CD4-positive, alpha-beta T cell (primary cell): ENCODE measurements around the gene NES. TPM values are rescaled to one million over a fixed set of nuclear protein-coding genes. Genes with fewer than 3 reads are reported as not detected.

Experiments
- ATAC-seq: fragments of 200-7000 bp; cut with Tn5 transposase; one replicate; pipeline ENCODE4 v1.10.0; 2022; ENCODE audit warnings: mild to moderate bottlenecking; ENCODE audit not compliant: poor library complexity
- CTCF ChIA-PET: fragments of 350-600 bp; sonication (Branson Sonifier 250); formaldehyde crosslinking; loops from one replicate; lab custom pipeline; 2021; ENCODE audit warnings: antibody characterized with exemption, inconsistent platforms; lab: Charles Lee
- POLR2A ChIA-PET: fragments of 350-600 bp; sonication (Branson Sonifier 250); formaldehyde crosslinking; loops from one replicate; lab custom pipeline; 2021; ENCODE audit warnings: antibody characterized with exemption, inconsistent platforms; lab: Charles Lee
- DNase-seq, 14 experiments: peaks; one replicate each; pipeline ENCODE4 v3.0.0-alpha.2; 2013 to 2020; ENCODE audit warnings: mixed read lengths in 2 of 14
- H3K27ac ChIP-seq, 2 donors: one replicate each; pipeline versions ENCODE4 v1.5.1 to v1.7.0; 2013; ENCODE audit warnings: low read length in 2 of 2, low read depth in 1 of 2, mild to moderate bottlenecking in 1 of 2
- H3K27me3 ChIP-seq, 2 experiments: 1 replicate in 1 of 2; 2 replicates in 1 of 2; pipeline versions ENCODE4 v1.6.1 to v1.7.0; 2013; ENCODE audit warnings: low read length in 2 of 2, control low read depth in 1 of 2, mild to moderate bottlenecking in 1 of 2, moderate library complexity in 1 of 2; ENCODE audit not compliant: insufficient read depth in 2 of 2, control insufficient read depth in 1 of 2
- H3K36me3 ChIP-seq: one replicate; pipeline ENCODE4 v1.6.1; 2013; ENCODE audit warnings: low read length, control low read depth; ENCODE audit not compliant: insufficient read depth
- H3K4me1 ChIP-seq: one replicate; pipeline ENCODE4 v1.6.1; 2013; ENCODE audit warnings: low read length, control low read depth; ENCODE audit not compliant: insufficient read depth
- H3K4me3 ChIP-seq: one replicate; pipeline ENCODE4 v1.5.1; 2013; ENCODE audit warnings: mild to moderate bottlenecking, low read length, moderate library complexity
- H3K9me3 ChIP-seq, 2 experiments: 1 replicate in 1 of 2; 2 replicates in 1 of 2; pipeline versions ENCODE4 v1.6.1 to v1.7.0; 2013; ENCODE audit warnings: low read length in 2 of 2, mild to moderate bottlenecking in 2 of 2, control low read depth in 1 of 2, moderate library complexity in 1 of 2; ENCODE audit not compliant: control insufficient read depth in 1 of 2, insufficient read depth in 1 of 2
- H3K27ac Mint-ChIP-seq: one replicate; pipeline ENCODE4 v1.8.0; 2020; ENCODE audit warnings: mixed read lengths
- H3K27me3 Mint-ChIP-seq: one replicate; pipeline ENCODE4 v1.8.0; 2021; ENCODE audit warnings: mixed read lengths
- H3K36me3 Mint-ChIP-seq: one replicate; pipeline ENCODE4 v1.8.0; 2021; ENCODE audit warnings: low read depth, mixed read lengths
- H3K4me1 Mint-ChIP-seq: one replicate; pipeline ENCODE4 v1.8.0; 2021; ENCODE audit warnings: low read depth, mixed read lengths
- H3K4me3 Mint-ChIP-seq: one replicate; pipeline ENCODE4 v1.8.0; 2020; ENCODE audit warnings: mild to moderate bottlenecking, mixed read lengths
- H3K9me3 Mint-ChIP-seq: one replicate; pipeline ENCODE4 v1.8.0; 2020; ENCODE audit warnings: mixed read lengths
- intact Hi-C, 2 experiments: fragments of 100-400 bp; cut with DNase I in 1 of 2; cut with micrococcal nuclease in 1 of 2; formaldehyde crosslinking; loops; one replicate each; pipeline versions ENCODE4 v1.15.1 to v1.9.0; 2023 to 2025; cut with DNase I, micrococcal nuclease
- total RNA-seq, 174 experiments: library from RNA in 2 of 174; stranded (reverse) in 2 of 174; gene quantifications; one replicate each; pipeline ENCODE4 v1.2.3 and lab custom pipeline; 2021 to 2026
- TF ChIP-seq, protein P1 (sequence below): fragments of 200-600 bp; IDR thresholded peaks from one replicate; pipeline ENCODE4 v1.8.0; 2022; ENCODE audit warnings: antibody characterized with exemption, mild to moderate bottlenecking

NES gene
- total RNA-seq, 2 experiments from 2014 or later, result not detected

DNA sequence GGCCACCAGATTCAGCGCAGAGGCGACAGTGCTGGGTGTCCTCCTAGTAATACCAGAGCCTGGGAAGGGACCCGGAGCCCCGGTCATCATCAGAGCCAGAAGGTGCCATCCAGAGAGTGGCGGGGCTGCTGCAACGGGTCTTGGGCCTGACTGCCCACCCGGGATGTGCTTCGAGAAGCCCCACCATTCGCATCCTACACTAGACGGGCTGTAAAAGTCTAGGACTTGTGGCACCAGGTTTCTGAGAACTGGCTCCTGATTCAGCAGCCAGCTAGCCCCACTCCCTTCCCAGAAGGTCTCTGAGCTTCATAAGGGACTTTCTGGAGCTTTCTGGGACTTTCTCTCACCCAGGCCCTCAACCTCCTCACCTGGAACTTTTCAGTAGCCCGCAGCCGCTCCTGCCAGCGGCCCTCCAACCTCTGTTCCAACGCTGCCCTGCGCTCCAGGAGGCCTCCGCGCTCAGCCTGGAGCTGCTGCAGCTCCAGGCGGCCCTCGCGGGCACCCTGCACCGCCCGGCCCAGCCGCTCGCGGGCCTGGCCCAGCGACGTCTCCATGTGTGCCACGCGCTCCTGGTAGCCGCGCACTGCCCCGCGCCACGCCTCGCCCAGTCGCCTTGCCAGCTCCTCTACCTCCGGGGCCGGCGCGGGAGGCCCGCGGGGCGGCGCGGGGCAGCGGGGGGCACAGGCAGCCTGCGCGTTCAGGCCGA lies 940 bp downstream of the NES start:
- ChIA-PET CTCF (interaction anchor here (1.0 to 1.4 kb wide), 3 partner anchors 13 to 50 kb away, joined by 3 to 4 read pairs (median 3); no protein-coding TSS in a partner anchor), POLR2A (no interaction called here)
- ATAC-seq (no peak), DNase-seq (no peak)
- no peaks in the 10 kb centered on the region for H3K36me3 ChIP-seq
- H3K27me3 ChIP-seq, result peaks cover 53 to 67% of the 10 kb centered on the region in 2 experiments
- Mint-ChIP-seq H3K36me3 (no peaks in the 10 kb centered on the region), H3K27ac (no peak overlapping the region), H3K27me3 (peaks cover 76% of the 10 kb centered on the region), H3K4me3 (no peak overlapping the region), H3K9me3 (no peaks in the 10 kb centered on the region), H3K4me1 (peaks cover 13% of the 10 kb centered on the region)
- no peaks in the 10 kb centered on the region for H3K9me3 ChIP-seq
- intact Hi-C loops, result loop anchor here in 1 of 2 experiments (5.0 kb wide), 1 partner anchor 49 kb away; no protein-coding TSS in a partner anchor
- no peak overlapping the region for H3K27ac ChIP-seq
- TF ChIP-seq, protein P1, sequence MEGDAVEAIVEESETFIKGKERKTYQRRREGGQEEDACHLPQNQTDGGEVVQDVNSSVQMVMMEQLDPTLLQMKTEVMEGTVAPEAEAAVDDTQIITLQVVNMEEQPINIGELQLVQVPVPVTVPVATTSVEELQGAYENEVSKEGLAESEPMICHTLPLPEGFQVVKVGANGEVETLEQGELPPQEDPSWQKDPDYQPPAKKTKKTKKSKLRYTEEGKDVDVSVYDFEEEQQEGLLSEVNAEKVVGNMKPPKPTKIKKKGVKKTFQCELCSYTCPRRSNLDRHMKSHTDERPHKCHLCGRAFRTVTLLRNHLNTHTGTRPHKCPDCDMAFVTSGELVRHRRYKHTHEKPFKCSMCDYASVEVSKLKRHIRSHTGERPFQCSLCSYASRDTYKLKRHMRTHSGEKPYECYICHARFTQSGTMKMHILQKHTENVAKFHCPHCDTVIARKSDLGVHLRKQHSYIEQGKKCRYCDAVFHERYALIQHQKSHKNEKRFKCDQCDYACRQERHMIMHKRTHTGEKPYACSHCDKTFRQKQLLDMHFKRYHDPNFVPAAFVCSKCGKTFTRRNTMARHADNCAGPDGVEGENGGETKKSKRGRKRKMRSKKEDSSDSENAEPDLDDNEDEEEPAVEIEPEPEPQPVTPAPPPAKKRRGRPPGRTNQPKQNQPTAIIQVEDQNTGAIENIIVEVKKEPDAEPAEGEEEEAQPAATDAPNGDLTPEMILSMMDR, result no peak
- no peak overlapping the region for H3K4me3 ChIP-seq
- H3K4me1 ChIP-seq, result peaks cover 14% of the 10 kb centered on the region

DNA sequence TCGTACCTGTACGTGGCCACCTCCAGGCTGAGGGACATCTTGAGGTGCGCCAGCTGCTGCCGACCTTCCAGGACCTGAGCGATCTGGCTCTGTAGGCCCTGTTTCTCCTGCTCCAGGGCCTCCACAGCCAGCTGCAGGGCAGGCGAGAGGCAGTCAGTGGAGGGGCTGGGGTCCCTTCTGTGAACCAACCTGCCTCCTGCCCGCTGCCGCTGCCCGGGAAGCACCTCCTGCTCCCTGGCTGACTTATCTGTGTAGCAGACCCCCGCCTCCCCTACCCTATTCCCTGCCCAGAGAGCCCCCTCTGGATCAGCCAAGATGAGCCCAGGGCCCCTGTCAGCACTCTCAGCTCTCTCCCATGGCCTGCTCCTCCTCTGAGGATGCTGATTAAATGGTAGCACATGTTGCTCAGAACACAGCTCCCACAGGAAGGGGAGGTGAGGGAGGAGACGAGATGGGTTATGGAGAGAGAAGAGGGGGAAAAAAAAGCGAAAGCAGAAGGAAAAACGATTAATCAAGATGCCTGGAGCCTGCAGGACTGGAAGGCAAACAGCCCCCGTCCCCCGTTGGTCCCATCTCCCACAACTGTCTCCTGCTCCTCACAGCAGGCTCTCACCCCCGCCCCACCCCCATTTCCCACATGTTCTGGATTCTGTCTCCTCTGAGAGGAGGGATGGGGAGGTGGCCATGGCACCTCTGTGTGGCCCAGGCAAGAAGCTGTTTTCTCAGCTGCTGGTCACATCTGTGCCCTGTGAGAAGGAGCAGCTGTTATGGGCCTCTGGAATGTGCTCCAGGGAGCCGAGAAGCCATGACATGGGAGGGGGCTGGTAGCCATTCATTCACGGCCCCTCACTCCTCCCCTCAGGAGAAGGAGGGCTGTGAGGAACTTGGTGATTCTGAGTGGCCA lies 1.7 kb downstream of the NES start:
- H3K4me3 Mint-ChIP-seq, result no peak overlapping the region
- CTCF ChIA-PET, result interaction anchor here (1.0 kb wide), 1 partner anchor 14 kb away, joined by 3 read pairs; no protein-coding TSS in a partner anchor
- TF ChIP-seq, protein P1, result no peak
- no peak for ATAC-seq
- H3K9me3 ChIP-seq, result no peaks in the 10 kb centered on the region
- no peak for DNase-seq
- POLR2A ChIA-PET, result no interaction called here
- no peaks in the 10 kb centered on the region for H3K36me3 Mint-ChIP-seq
- peaks cover 49 to 61% of the 10 kb centered on the region in 2 experiments for H3K27me3 ChIP-seq
- intact Hi-C loops, result loop anchor here in 1 of 2 experiments (5.0 kb wide), 1 partner anchor 48 kb away; no protein-coding TSS in a partner anchor
- H3K9me3 Mint-ChIP-seq, result no peaks in the 10 kb centered on the region
- no peak overlapping the region for H3K27ac ChIP-seq
- peaks cover 70% of the 10 kb centered on the region for H3K27me3 Mint-ChIP-seq
- peaks cover 13% of the 10 kb centered on the region for H3K4me1 Mint-ChIP-seq
- peaks cover 14% of the 10 kb centered on the region for H3K4me1 ChIP-seq
- no peaks in the 10 kb centered on the region for H3K36me3 ChIP-seq
- no peak overlapping the region for H3K4me3 ChIP-seq
- H3K27ac Mint-ChIP-seq, result no peak overlapping the region

DNA sequence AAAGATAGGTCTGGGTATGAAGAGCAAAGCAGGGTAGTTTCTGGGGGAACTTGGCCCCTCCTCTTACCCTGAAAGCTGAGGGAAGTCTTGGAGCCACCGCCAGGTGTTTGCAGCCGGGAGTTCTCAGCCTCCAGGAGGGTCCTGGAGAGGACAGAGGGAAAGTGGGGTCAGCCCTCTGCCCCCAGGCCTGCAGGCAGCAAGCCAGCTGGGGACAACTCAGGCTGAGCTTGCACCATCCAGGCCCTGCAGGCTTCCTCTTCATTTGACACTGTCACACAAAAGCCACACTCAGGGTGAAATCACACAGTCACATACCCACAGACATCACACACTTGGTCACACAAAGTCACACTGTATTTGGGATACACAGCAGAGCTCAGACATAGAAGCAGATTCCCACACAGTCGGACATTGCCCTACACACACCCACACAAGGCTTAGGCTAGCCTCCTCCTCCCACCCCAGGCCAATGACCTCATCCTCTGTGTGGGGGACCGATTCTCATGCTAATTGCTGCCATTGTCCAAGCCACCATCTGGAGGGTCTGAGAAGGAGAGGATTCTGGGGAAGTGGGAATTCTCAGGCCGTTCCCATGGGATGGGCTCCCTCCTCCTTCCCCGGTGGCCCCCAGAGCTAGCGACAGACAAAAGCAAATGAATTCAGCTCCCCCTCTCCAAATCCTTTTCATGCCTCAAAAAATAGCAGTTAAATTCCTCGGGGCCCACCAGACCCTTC lies 3.7 kb downstream of the NES start:
- intact Hi-C loops, result no loop called here
- ChIA-PET POLR2A (no interaction called here), CTCF (no interaction called here)
- H3K36me3 ChIP-seq, result no peaks in the 10 kb centered on the region
- no peak overlapping the region for H3K27ac ChIP-seq
- ATAC-seq (no peak), DNase-seq (no peak)
- H3K4me1 ChIP-seq, result peaks cover 14% of the 10 kb centered on the region
- H3K9me3 Mint-ChIP-seq, result no peaks in the 10 kb centered on the region
- H3K27ac Mint-ChIP-seq, result no peak overlapping the region
- no peaks in the 10 kb centered on the region for H3K36me3 Mint-ChIP-seq
- no peak overlapping the region for H3K4me3 Mint-ChIP-seq
- peaks cover 32 to 44% of the 10 kb centered on the region in 2 experiments for H3K27me3 ChIP-seq
- H3K9me3 ChIP-seq, result no peaks in the 10 kb centered on the region
- TF ChIP-seq, protein P1, result no peak
- peaks cover 13% of the 10 kb centered on the region for H3K4me1 Mint-ChIP-seq
- H3K27me3 Mint-ChIP-seq, result peaks cover 55% of the 10 kb centered on the region
- no peak overlapping the region for H3K4me3 ChIP-seq
